NCI-H82 treated with DMSO at 0.1 percent for 48 hours (cell line): ENCODE data around the gene USP32.
"Not testable (repeated sequence)": the region's sequence is repeated elsewhere in the genome, so short reads cannot be mapped to it uniquely, and the experiment has no call there.

Experiments used
- DNase-seq: peaks from one replicate; lab custom pipeline; 2025; ENCODE audit not compliant: unreplicated experiment; lab: John Stamatoyannopoulos, UW

USP32 gene

GRCh38 chr17:60333628-60334031, 58.3 kb downstream of the USP32 start:
- DNase-seq: no peak

GRCh38 chr17:60333072-60333471, 58.9 kb downstream of the USP32 start:
- DNase-seq: not testable (repeated sequence)

- DNase-seq: no peak
These were observed 59.4 kb downstream of the USP32 start for GRCh38 chr17:60332574-60332973.

- no peak for DNase-seq
These were observed 61.2 kb downstream of the USP32 start for GRCh38 chr17:60330731-60331130.

- no peak for DNase-seq
These were observed 63.3 kb downstream of the USP32 start for GRCh38 chr17:60328679-60329078.

GRCh38 chr17:60327901-60328273, 64.0 kb downstream of the USP32 start:
- no peak for DNase-seq

GRCh38 chr17:60327134-60327900, 64.6 kb downstream of the USP32 start:
- no peak for DNase-seq

- no peak for DNase-seq
These were observed 65.2 kb downstream of the USP32 start for GRCh38 chr17:60326702-60327101.

- DNase-seq: no peak
These were observed 66.0 kb downstream of the USP32 start for GRCh38 chr17:60325730-60326524.

GRCh38 chr17:60323754-60324153, 68.2 kb downstream of the USP32 start:
- DNase-seq: no peak

- no peak for DNase-seq
These were observed 69.9 kb downstream of the USP32 start for GRCh38 chr17:60322056-60322387.

GRCh38 chr17:60321336-60322055, 70.4 kb downstream of the USP32 start:
- DNase-seq: no peak

GRCh38 chr17:60318830-60319229, 73.1 kb downstream of the USP32 start:
- DNase-seq: no peak

GRCh38 chr17:60318326-60318725, 73.6 kb downstream of the USP32 start:
- DNase-seq: peak; percentile 56

- no peak for DNase-seq
These were observed 76.3 kb downstream of the USP32 start for GRCh38 chr17:60315650-60316049.

- not testable (repeated sequence) for DNase-seq
These were observed 77.0 kb downstream of the USP32 start for GRCh38 chr17:60314900-60315299.

- no peak for DNase-seq
These were observed 77.5 kb downstream of the USP32 start for GRCh38 chr17:60314423-60314822.

- no peak for DNase-seq
These were observed 80.0 kb downstream of the USP32 start for GRCh38 chr17:60311936-60312335.

- DNase-seq: no peak
These were observed 80.7 kb downstream of the USP32 start for GRCh38 chr17:60311186-60311585.

- no peak for DNase-seq
These were observed 86.8 kb downstream of the USP32 start for GRCh38 chr17:60305141-60305540.

- DNase-seq: no peak
These were observed 87.4 kb downstream of the USP32 start for GRCh38 chr17:60304502-60304901.
